ENCODE measurements around the gene VPS13A.
A peak's percentile ranks its signal among the peaks of the same experiment; 100 is the strongest.

- TF ChIP-seq CHD1 (IDR thresholded peaks at IDR 0.05; ENCODE audit: low read length) (no peak), RFX5 (IDR thresholded peaks at IDR 0.05; ENCODE audit: low read depth, low read length) (no peak), ZNF277 (CRISPR knock-in tag; IDR thresholded peaks at IDR 0.05; ENCODE audit: borderline replicate concordance) (no peak), HMG20B (CRISPR knock-in tag; IDR thresholded peaks at IDR 0.05) (no peak), EZH2 (IDR thresholded peaks at IDR 0.05; ENCODE audit: borderline replicate concordance, low read depth, low read length) (no peak), JUNB (CRISPR knock-in tag; conservative IDR thresholded peaks at IDR 0.05) (no peak), FIP1L1 (IDR thresholded peaks at IDR 0.05; ENCODE audit: low read depth, low read length, poor library complexity, severe bottlenecking) (no peak), RAD51 (IDR thresholded peaks at IDR 0.05; ENCODE audit: borderline replicate concordance, low read depth) (no peak), SP1 (CRISPR knock-in tag; IDR thresholded peaks at IDR 0.05) (no peak), FOSL1 (tag; conservative IDR thresholded peaks at IDR 0.05) (peak; percentile 80), BHLHE40 (IDR thresholded peaks at IDR 0.05; ENCODE audit: low read length) (no peak), ZNF274 (IDR thresholded peaks at IDR 0.05; ENCODE audit: borderline replicate concordance, low read depth, low read length) (no peak), NFE2 (IDR thresholded peaks at IDR 0.05; ENCODE audit: low read depth) (peak; percentile 76), PHB2 (IDR thresholded peaks at IDR 0.05; ENCODE audit: low read depth) (no peak)
These were observed 47.5 kb downstream of the VPS13A start for GRCh38 chr9:77224746-77225312.

Data from K562 (cell line).